RWPE2 (cell line): ENCODE measurements around the gene BRINP2.

Experiments
- ATAC-seq: fragments of 200-7000 bp; cut with Tn5 transposase; 3 replicates; pipeline ENCODE4 v1.9.1; 2021; ENCODE audit warnings: low read depth
- DNase-seq: peaks from one replicate; pipeline ENCODE4 v3.0.0-alpha.2; 2020; ENCODE audit warnings: low spot score
- H3K27ac ChIP-seq: fragments of 450-650 bp; 2 replicates; pipeline ENCODE4 v1.5.1; 2017; ENCODE audit warnings: mild to moderate bottlenecking; ENCODE audit not compliant: poor library complexity, severe bottlenecking
- H3K27me3 ChIP-seq: fragments of 250-450 bp; sonication (Bioruptor Pico); 2 replicates; pipeline ENCODE4 v1.5.1; 2021; ENCODE audit warnings: mild to moderate bottlenecking, moderate library complexity; ENCODE audit not compliant: insufficient read depth, poor library complexity, severe bottlenecking
- H3K36me3 ChIP-seq: fragments of 250-450 bp; sonication (Bioruptor Pico); 2 replicates; pipeline ENCODE4 v1.5.1; 2020; ENCODE audit warnings: low read depth, mild to moderate bottlenecking, moderate library complexity
- H3K4me1 ChIP-seq: fragments of 250-450 bp; sonication (Bioruptor Pico); 2 replicates; pipeline ENCODE4 v1.5.1; 2021; ENCODE audit warnings: mild to moderate bottlenecking, moderate library complexity; ENCODE audit not compliant: insufficient read depth, poor library complexity, severe bottlenecking
- H3K4me3 ChIP-seq: fragments of 250-450 bp; sonication (Bioruptor Pico); 2 replicates; pipeline ENCODE4 v1.5.1; 2021; ENCODE audit warnings: mild to moderate bottlenecking, moderate library complexity; ENCODE audit not compliant: severe bottlenecking
- H3K9me3 ChIP-seq: fragments of 250-450 bp; sonication (Bioruptor Pico); 2 replicates; pipeline ENCODE4 v1.5.1; 2021; ENCODE audit warnings: mild to moderate bottlenecking, moderate library complexity; ENCODE audit not compliant: severe bottlenecking
- CTCF ChIP-seq: fragments of 450-650 bp; IDR thresholded peaks from one replicate; pipeline ENCODE4 v1.5.1; 2017; ENCODE audit warnings: mild to moderate bottlenecking, moderate library complexity; ENCODE audit not compliant: poor library complexity, severe bottlenecking

BRINP2 gene

GRCh38 chr1:177257128-177257527 is 86.4 kb downstream of the BRINP2 start:
- H3K4me1 ChIP-seq: peaks cover 12% of the 10 kb centered on the region
- no peaks in the 10 kb centered on the region for H3K9me3 ChIP-seq
- no peak for ATAC-seq
- H3K27ac ChIP-seq: no peak overlapping the region
- TF ChIP-seq CTCF: no peak
- DNase-seq: no peak
- H3K4me3 ChIP-seq: no peak overlapping the region
- no peaks in the 10 kb centered on the region for H3K36me3 ChIP-seq
- no peaks in the 10 kb centered on the region for H3K27me3 ChIP-seq

GRCh38 chr1:177257576-177257975 is 86.8 kb downstream of the BRINP2 start:
- DNase-seq: no peak

GRCh38 chr1:177270863-177271262 is 100.1 kb downstream of the BRINP2 start:
- peak; percentile 54; the same call in 2 of the 3 replicates for ATAC-seq
- Histone ChIP-seq H3K36me3 (no peaks in the 10 kb centered on the region), H3K9me3 (no peaks in the 10 kb centered on the region), H3K4me1 (peaks cover 9% of the 10 kb centered on the region), H3K27me3 (no peaks in the 10 kb centered on the region), H3K27ac (no peak overlapping the region), H3K4me3 (no peak overlapping the region)
- no peak for TF ChIP-seq CTCF
- DNase-seq: no peak

More at GRCh38 chr1:177257576-177257975, 86.8 kb downstream of the BRINP2 start:
- H3K27ac ChIP-seq: no peak overlapping the region
- no peak overlapping the region for H3K4me3 ChIP-seq
- H3K9me3 ChIP-seq: no peaks in the 10 kb centered on the region
- H3K4me1 ChIP-seq: peaks cover 12% of the 10 kb centered on the region
- H3K27me3 ChIP-seq: no peaks in the 10 kb centered on the region
- H3K36me3 ChIP-seq: no peaks in the 10 kb centered on the region
- no peak for TF ChIP-seq CTCF
- no peak for ATAC-seq

GRCh38 chr1:177273141-177273540 is 102.4 kb downstream of the BRINP2 start:
- ATAC-seq (no peak), DNase-seq (no peak)
- Histone ChIP-seq H3K36me3 (no peaks in the 10 kb centered on the region), H3K27me3 (no peaks in the 10 kb centered on the region), H3K4me3 (no peak overlapping the region), H3K27ac (no peak overlapping the region), H3K9me3 (no peaks in the 10 kb centered on the region), H3K4me1 (peaks cover 9% of the 10 kb centered on the region)
- no peak for TF ChIP-seq CTCF

- no peak overlapping the region for H3K4me3 ChIP-seq
- peak overlapping the region; percentile 41 for H3K27ac ChIP-seq
- ATAC-seq (peak; percentile 51), DNase-seq (no peak)
- peaks cover 14% of the 10 kb centered on the region for H3K4me1 ChIP-seq
- H3K27me3 ChIP-seq: no peaks in the 10 kb centered on the region
- no peaks in the 10 kb centered on the region for H3K9me3 ChIP-seq
- no peak for TF ChIP-seq CTCF
- no peaks in the 10 kb centered on the region for H3K36me3 ChIP-seq
Measured at GRCh38 chr1:177274687-177275211, 104.0 kb downstream of the BRINP2 start.
